NOMO-1 (cell line): ENCODE data around the gene LRRC14B.
"Not testable (repeated sequence)": the region's sequence is repeated elsewhere in the genome, so short reads cannot be mapped to it uniquely, and the experiment has no call there.

Experiments used
- DNase-seq, 2 experiments: peaks; one replicate each; lab custom pipeline; 2025; ENCODE audit not compliant: unreplicated experiment in 2 of 2; lab: John Stamatoyannopoulos, UW

LRRC14B gene

DNA sequence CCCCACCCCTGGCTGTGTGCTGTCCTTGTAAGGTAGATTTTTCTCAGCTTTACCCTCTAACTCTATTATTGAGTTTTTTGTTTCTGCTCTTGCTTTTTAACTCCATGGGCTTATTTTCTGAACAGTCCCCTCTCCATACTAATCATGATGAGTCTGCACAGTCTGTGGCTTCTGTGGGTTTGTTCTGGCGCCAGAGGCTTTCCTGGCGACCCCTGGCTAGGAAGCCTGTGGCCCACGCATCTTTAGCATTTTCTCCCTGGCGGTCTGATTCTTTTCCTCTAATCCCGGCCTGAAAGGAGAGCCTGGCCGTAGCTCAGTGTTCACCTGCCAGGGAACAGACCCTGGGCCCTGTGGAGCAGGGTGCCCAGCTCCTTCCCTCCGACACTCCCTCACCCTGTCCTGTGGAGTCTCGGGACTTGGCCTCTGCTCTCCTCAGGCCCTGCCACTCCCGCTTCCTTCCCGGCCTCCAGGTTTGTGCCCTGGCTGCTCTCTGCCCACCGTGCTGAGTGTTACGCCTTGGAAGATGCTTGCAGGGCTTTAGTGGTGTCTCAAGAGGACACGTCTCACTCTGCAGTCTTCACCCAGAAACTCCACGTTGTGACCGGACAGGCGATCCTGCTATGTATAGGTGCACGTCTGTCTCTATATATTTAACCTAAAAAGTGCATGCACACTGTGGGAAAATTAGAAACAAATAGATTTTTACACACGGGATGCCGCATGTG, 31.7 kb upstream of the LRRC14B start:
- DNase-seq, result no peak

DNA sequence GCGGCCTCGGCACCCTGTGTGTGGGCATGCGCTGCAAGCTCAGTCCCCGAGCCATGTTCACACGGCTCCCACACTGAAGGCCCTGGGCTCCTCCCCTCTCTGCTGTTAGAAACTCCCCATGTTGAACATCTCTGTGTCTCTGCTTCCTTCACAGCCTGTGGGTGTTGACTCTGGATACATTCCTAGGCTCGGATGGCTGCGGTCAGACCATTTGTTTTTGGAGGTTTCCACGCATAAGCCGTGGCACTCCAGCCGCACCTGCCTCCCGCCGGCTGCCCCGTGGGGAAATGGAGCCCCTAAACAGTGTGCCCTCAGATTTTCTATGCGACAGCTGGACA, 31.2 kb upstream of the LRRC14B start:
- DNase-seq, result no peak

GRCh38 chr5:160921-161802, 30.1 kb upstream of the LRRC14B start:
- no peak for DNase-seq

DNA sequence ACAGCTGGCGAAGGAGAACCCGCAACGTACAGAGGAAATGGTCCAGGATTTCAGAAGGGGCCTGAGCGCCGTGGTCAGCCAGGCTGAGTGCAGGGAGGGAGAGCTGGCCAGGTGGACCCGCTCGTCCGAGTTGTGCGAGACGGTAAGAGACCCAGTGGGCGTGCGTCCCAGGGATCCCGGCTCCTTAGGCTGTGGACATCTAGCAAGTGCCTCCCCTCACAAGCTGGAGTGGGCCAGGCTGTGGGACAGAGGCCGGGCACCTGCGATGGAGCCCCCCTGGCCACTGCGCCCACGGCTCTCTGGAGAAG, 29.5 kb upstream of the LRRC14B start:
- no peak for DNase-seq

GRCh38 chr5:162190-162564, 29.1 kb upstream of the LRRC14B start:
- no peak for DNase-seq

GRCh38 chr5:162565-163337, 28.5 kb upstream of the LRRC14B start:
- no peak for DNase-seq

- DNase-seq, result no peak
These were observed 28.0 kb upstream of the LRRC14B start for GRCh38 chr5:163338-163620.

DNA sequence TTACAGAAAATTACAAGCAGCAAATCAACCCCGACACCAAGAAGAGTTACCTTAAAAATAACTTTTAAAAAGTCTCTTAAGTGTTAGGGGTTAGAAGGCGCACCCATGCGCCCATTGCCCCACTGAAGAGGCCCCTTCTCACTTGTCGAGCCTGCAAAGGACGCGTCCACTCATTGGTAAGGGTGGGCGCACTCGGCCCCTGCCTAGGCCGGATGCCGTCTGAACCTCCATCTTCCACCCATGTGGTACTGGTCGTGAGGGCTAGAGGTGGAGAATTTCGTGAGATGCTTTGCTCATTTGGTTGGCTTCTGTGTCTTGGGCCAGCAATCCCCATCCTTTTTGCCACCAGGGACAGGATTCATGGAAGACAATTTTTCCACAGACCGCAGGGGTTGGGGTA, 27.5 kb upstream of the LRRC14B start:
- DNase-seq, result no peak

DNA sequence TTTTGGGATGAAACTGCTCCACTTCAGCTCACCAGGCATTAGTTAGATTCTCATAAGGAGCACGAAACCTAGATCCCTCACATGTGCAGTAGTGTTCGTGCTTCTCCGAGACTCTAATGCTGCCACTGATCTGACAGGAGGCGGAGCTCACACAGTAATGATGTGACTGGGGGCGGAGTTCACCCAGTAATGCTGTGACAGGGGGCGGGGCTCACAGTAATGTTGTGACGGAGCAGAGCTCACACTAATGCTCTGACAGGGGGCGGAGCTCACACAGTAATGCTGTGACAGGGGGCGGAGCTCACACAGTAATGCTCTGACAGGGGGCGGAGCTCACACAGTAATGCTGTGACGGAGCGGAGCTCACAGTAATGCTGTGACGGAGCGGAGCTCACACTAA, 27.1 kb upstream of the LRRC14B start:
- no peak for DNase-seq

DNA sequence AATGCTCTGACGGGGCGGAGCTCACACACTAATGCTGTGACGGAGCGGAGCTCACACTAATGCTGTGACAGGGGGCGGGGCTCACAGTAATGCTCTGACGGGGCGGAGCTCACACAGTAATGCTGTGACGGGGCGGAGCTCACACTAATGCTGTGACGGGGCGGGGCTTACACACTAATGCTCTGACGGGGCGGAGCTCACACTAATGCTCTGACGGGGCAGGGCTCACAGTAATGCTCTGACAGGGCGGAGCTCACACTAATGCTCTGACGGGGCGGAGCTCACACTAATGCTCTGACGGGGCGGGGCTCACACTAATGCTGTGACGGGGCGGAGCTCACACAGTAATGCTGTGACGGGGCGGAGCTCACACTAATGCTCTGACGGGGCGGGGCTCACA, 26.5 kb upstream of the LRRC14B start:
- DNase-seq, result not testable (repeated sequence)

DNA sequence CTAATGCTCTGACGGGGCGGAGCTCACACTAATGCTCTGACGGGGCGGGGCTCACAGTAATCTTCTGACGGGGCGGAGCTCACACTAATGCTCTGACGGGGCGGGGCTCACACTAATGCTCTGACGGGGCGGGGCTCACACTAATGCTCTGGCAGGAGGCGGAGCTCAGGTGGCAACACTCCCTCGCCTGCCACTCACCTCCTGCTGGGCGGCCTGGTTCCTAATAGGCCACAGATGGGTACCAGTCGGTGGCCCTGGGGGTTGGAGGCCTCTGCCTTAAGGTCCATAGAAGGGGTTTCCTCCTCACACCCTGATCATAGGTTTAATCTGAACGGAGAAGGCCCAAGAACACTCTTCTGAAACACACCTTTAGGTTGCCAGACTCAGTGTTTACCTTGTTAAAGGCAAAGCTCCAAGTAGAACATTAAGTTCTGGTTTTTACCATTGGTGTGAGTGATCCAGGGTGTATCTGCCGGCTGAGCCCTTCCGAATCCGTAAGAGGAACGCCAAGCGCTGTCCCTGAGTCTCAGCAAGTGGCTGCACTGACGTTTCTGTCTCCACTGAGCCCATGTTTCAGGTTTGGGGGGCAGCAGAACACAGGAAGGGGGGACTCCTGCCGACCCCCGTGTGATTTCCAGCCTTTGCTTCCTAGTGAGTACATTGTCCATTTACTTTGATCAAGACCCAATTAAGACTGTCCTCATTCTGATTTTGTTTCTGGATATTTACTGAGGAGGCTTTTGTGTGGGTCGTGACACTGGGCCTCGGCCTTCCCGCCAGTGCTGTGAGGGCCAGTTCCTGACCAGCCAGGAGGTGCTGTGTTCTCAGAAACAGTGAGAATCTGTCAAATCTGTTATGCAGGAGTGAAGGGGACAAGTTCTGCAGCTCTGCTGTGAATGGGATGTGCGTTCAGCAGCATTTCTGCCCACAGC, 24.6 kb upstream of the LRRC14B start:
- no peak for DNase-seq

DNA sequence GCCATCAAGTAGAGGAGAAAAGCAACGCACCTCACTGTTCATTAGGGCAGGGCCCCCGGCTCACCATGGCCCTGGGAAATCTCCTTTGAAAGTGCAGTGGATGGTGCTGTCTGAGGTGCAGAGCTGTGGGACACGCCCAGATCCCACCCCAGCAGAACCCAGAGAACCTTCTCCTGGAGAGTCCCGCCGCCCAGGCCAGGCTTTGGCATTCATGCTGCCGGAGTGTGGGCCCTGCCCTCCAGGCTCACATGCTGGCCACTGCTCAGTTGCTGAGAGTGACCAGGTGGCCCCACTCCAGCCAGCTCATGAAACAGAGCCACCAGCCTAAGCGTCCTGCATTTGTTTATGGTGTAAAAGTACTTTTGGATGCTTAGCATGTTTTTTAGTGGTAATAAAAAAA, 23.8 kb upstream of the LRRC14B start:
- no peak for DNase-seq

DNA sequence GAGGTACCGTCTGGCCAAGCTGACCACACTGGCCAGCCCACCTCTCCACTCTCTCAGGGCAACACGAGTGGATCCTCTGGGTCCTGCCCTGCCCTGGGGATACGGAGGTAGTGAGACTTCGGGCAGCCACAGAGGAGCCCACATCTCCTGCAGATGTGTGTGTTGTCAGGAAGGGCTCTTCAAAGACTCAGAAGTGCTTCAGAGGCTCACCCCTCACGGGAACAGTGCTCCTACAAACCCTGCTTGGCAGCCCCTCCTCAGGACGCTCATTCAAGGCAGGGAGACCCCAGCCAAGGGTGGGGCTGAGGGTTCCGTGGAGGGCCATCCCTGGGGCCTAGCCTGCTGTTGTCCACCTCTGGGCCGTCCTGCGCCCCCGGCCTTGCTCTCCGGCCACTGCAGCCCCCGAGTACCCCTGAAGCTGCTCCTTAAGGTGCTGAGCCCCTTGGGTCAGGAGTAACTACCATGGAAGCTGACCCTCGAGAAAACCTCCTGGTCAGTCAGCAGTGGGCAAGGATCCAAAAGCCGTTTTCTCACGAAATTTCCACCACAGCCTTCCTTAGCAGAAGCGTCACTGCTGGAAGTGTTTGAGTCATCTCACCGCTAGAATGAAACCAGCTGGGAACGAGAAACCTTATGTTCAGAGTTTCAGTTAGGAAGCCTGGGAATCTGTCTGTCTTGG, 23.2 kb upstream of the LRRC14B start:
- no peak for DNase-seq

GRCh38 chr5:169071-169727, 22.1 kb upstream of the LRRC14B start:
- no peak for DNase-seq

DNA sequence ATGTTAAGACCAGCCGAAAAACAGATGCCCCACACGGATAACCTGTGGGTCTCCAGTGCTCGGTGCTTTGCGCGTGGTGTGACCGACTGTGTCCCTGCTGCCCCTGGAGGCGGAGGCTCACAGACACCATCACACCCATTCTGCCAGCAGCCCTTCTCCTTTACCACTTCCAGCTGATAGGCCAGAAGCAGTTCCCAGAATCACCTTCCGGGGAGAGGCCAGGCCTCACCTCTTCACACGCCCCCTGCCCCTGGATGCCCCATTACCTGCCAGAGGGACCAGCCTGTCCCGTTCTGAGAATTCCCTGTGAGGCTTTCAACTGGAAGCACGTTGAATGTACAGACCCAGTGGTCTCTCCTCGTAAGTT, 21.6 kb upstream of the LRRC14B start:
- DNase-seq, result no peak

GRCh38 chr5:170971-171800, 20.1 kb upstream of the LRRC14B start:
- DNase-seq, result no peak

- DNase-seq, result no peak
These were observed 19.4 kb upstream of the LRRC14B start for GRCh38 chr5:171801-172331.

DNA sequence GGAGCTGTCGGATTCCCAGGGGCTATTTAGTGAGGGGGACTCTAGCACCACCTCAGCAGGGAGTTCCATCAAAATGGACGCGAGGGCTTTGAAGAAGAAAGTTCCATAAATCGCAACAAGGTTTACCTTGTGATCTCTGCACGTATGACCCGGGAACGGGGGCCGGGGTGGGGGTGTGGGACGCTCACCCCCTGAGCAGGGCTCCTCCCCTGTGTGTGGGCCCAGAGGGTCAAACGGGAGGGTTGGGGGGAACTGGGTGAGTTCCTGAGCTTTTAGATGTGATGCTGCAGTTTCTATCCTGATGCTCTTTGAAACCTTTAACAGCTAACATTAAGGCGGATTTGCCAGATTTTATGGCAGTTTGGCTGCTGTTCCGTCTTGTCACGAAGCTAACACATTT, 18.9 kb upstream of the LRRC14B start:
- DNase-seq, result no peak

DNA sequence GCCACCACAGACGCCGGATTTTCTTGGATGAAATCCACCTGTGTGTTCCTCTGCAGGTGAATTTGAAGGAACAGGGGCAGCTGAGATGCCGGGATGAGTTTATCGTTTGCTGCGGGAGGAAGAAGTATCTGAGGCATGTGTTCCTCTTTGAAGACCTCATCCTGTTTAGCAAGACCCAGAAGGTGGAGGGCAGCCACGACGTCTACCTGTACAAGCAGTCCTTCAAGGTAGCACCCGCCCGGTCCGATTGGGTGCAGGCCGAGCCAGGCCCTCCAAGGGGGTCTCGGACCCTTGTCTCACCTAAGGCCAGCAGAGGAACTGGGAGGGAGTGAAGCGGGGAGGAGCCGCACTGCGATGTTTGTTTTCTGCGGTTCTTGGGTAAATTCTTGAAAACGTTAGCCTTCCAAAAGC, 18.4 kb upstream of the LRRC14B start:
- DNase-seq, result no peak
